GM12878 (cell line): ENCODE results near the gene RAB22A. TPM values are rescaled to one million over a fixed set of nuclear protein-coding genes. Genes with fewer than 3 reads are reported as not detected.

Experiments used
- ATAC-seq: fragments of 200-7000 bp; cut with Tn5 transposase; 3 replicates; pipeline ENCODE4 v1.9.1; 2020; ENCODE audit warnings: mild to moderate bottlenecking, moderate library complexity
- BruUV-seq: library from RNA; stranded (reverse); fragments of 400-500 nt; replicated peaks from 2 replicates; lab custom pipeline; 2021; lab: Mats Ljungman, UMichigan
- CTCF ChIA-PET: fragments of 300-600 bp; sonication (Branson Sonifier 250); formaldehyde crosslinking; extraction: SDS; loops from one replicate; lab custom pipeline; 2021; ENCODE audit warnings: inconsistent platforms; lab: Yijun Ruan, JAX
- POLR2A ChIA-PET: fragments of 350-600 bp; formaldehyde crosslinking; extraction: SDS; loops from one replicate; lab custom pipeline; 2021; ENCODE audit warnings: inconsistent platforms; lab: Charles Lee
- RAD21 ChIA-PET: fragments of 300-600 bp; sonication (Branson Sonifier 250); formaldehyde crosslinking; loops from one replicate; lab custom pipeline; 2023; ENCODE audit warnings: antibody characterized with exemption; ENCODE audit not compliant: unreplicated experiment; lab: Charles Lee
- SMC1A ChIA-PET: fragments of 300-600 bp; sonication (Branson Sonifier 250); formaldehyde crosslinking; loops from one replicate; lab custom pipeline; 2023; ENCODE audit not compliant: unreplicated experiment, uncharacterized antibody; lab: Charles Lee
- DNase-seq: peaks from one replicate; pipeline ENCODE4 v3.0.0-alpha.2; 2011; ENCODE audit warnings: low read depth, low spot score
- FAIRE-seq: peaks from 3 replicates; lab custom pipeline; 2011; peaks lifted over from hg19 to GRCh38; lab: Jason Lieb, UNC
- H2AFZ ChIP-seq: 2 replicates; pipeline ENCODE4 v1.6.0; 2011; ENCODE audit warnings: low read depth, low read length, control low read depth; ENCODE audit not compliant: control insufficient read depth
- H3K27ac ChIP-seq: 2 replicates; pipeline ENCODE4 v1.5.1; 2011; ENCODE audit warnings: control low read depth; ENCODE audit not compliant: control insufficient read depth, insufficient read depth
- H3K27me3 ChIP-seq, 2 experiments: replicated peaks in 1 of 2; 2 replicates each; pipeline versions ENCODE4 v1.6.0 to v1.6.1; 2011; ENCODE audit warnings: low read length in 1 of 2; ENCODE audit not compliant: control insufficient read depth in 2 of 2, insufficient read depth in 2 of 2
- H3K36me3 ChIP-seq, 2 experiments: 2 replicates each; pipeline ENCODE4 v1.5.1; 2011; ENCODE audit warnings: low read length in 1 of 2; ENCODE audit not compliant: control insufficient read depth in 2 of 2, insufficient read depth in 2 of 2
- H3K4me1 ChIP-seq: 2 replicates; pipeline ENCODE4 v1.6.1; 2011; ENCODE audit warnings: mild to moderate bottlenecking, low read length, moderate library complexity, mixed read lengths; ENCODE audit not compliant: control insufficient read depth, insufficient read depth
- H3K4me2 ChIP-seq: 2 replicates; pipeline ENCODE4 v1.6.0; 2011; ENCODE audit warnings: control low read depth; ENCODE audit not compliant: control insufficient read depth, insufficient read depth
- H3K4me3 ChIP-seq: fragments of 200-600 bp; sonication (generic); 2 replicates; pipeline ENCODE4 v1.5.1; 2016
- H3K79me2 ChIP-seq: 2 replicates; pipeline ENCODE4 v1.6.0; 2011; ENCODE audit warnings: low read length; ENCODE audit not compliant: control insufficient read depth, insufficient read depth
- H3K9ac ChIP-seq: 2 replicates; pipeline ENCODE4 v1.8.0; 2011; ENCODE audit warnings: low read length, control low read depth, mixed read lengths; ENCODE audit not compliant: control insufficient read depth, insufficient read depth
- H3K9me3 ChIP-seq: replicated peaks from 3 replicates; pipeline ENCODE4 v1.5.1; 2011; ENCODE audit warnings: mild to moderate bottlenecking, low read length; ENCODE audit not compliant: control insufficient read depth, insufficient read depth
- H4K20me1 ChIP-seq: 2 replicates; pipeline ENCODE4 v1.6.0; 2011; ENCODE audit not compliant: control insufficient read depth, insufficient read depth
- ETV6 ChIP-seq, 2 experiments: fragments of 450-650 bp in 1 of 2; IDR thresholded peaks in 1 of 2; conservative IDR thresholded peaks in 1 of 2; 2 replicates each; pipeline ENCODE4 v1.6.1; 2014; ENCODE audit warnings: antibody characterized with exemption in 1 of 2, borderline replicate concordance in 1 of 2, low read depth in 1 of 2, mild to moderate bottlenecking in 1 of 2, moderate library complexity in 1 of 2
- MEF2A ChIP-seq: IDR thresholded peaks from 2 replicates; pipeline ENCODE4 v1.6.1; 2011; ENCODE audit warnings: low read depth, mild to moderate bottlenecking, low read length, moderate library complexity; ENCODE audit not compliant: insufficient read depth
- NFXL1 ChIP-seq: fragments of 450-650 bp; IDR thresholded peaks from 2 replicates; pipeline ENCODE4 v1.6.1; 2017; ENCODE audit warnings: antibody characterized with exemption, mild to moderate bottlenecking, borderline replicate concordance
- ZNF384 ChIP-seq: IDR thresholded peaks from 2 replicates; pipeline ENCODE4 v1.6.1; 2012; ENCODE audit warnings: low read depth, mild to moderate bottlenecking, low read length, improper control_type of control experiment, borderline replicate concordance
- ZZZ3 ChIP-seq: IDR thresholded peaks from 2 replicates; pipeline ENCODE4 v1.6.1; 2011; ENCODE audit warnings: low read depth; ENCODE audit not compliant: control insufficient read depth, insufficient read length
- WGBS: methylation state at CpG from one replicate; pipeline ENCODE4 v1.1.6; 2016; ENCODE audit warnings: low lambda C conversion rate; ENCODE audit not compliant: insufficient replicate concordance, insufficient coverage; ENCODE audit errors: missing lambda C conversion rate; 5-methylcytosine and 5-hydroxymethylcytosine counted together
- in situ Hi-C: fragments of 300-500 bp; cut with MboI; formaldehyde crosslinking; loops from 9 replicates; pipeline ENCODE4 v1.14.3; 2018; ENCODE audit warnings: mixed read lengths
- intact Hi-C: fragments of 100-400 bp; cut with micrococcal nuclease; formaldehyde crosslinking; loops from one replicate; pipeline ENCODE4 v1.14.2; 2022; ENCODE audit not compliant: unreplicated experiment
- polyA plus RNA-seq, 11 experiments: library from polyadenylated mRNA; depleted of rRNA in 4 of 11; unstranded in 6 of 11; stranded (reverse) in 5 of 11; fragments of >200 nt; fragmentation: Nextera tagmentation in 4 of 11; fragmentation: Illumina TruSeq in 1 of 11; extraction: Ambion mirVana in 4 of 11; extraction: Trizol in 1 of 11; gene quantifications; 1 replicate in 1 of 11; 2 replicates in 10 of 11; pipeline versions ENCODE4 v1.2.1 to v1.2.3, GENCODE V29; 2011 to 2016; ENCODE audit warnings: inconsistent platforms in 2 of 11, missing spikeins in 2 of 11, low read depth in 1 of 11
- total RNA-seq, 4 experiments: library from RNA; depleted of rRNA in 3 of 4; stranded (reverse); fragments of >200 nt in 3 of 4; fragmentation: Illumina TruSeq in 1 of 4; extraction: Trizol in 1 of 4; gene quantifications; 2 replicates each; pipeline versions ENCODE4 v1.2.1 to v1.2.3, GENCODE V29; 2013 to 2021
- TF ChIP-seq, protein P1 (sequence below): fragments of 450-650 bp; formaldehyde crosslinking; IDR thresholded peaks from 2 replicates; pipeline ENCODE4 v1.4.0; 2020; ENCODE audit warnings: mild to moderate bottlenecking, moderate library complexity

RAB22A gene
- total and polyA plus RNA-seq, 10 of the 15 experiments (the other 5 are each of a cell fraction or from before 2014, with no cell fraction given): 2.7 to 12.0 (median 10.0) TPM

- 79% methylated on average over 4 of the region's 4 CpGs for WGBS
- SMC1A ChIA-PET: interaction anchor here (0.7 to 1.9 kb wide), 3 partner anchors 8 to 24 kb away, joined by 3 to 8 read pairs (median 3); no protein-coding TSS in a partner anchor
- TF ChIP-seq NFXL1: 0 out of 2 replicates have a peak, but pooled peaks have one; percentile 27
- TF ChIP-seq MEF2A: no peak
- TF ChIP-seq ZZZ3: no peak
- TF ChIP-seq ETV6 (conservative IDR thresholded peaks at IDR 0.05 in 1 of 2, IDR thresholded peaks at IDR 0.05 in 1 of 2; ENCODE audit: borderline replicate concordance in 1 of 2, low read depth in 1 of 2): peak in 1 of 2 experiments; percentile 24; a peak in 1 of 4 replicates
- TF ChIP-seq ZNF384: no peak
- TF ChIP-seq, protein P1, sequence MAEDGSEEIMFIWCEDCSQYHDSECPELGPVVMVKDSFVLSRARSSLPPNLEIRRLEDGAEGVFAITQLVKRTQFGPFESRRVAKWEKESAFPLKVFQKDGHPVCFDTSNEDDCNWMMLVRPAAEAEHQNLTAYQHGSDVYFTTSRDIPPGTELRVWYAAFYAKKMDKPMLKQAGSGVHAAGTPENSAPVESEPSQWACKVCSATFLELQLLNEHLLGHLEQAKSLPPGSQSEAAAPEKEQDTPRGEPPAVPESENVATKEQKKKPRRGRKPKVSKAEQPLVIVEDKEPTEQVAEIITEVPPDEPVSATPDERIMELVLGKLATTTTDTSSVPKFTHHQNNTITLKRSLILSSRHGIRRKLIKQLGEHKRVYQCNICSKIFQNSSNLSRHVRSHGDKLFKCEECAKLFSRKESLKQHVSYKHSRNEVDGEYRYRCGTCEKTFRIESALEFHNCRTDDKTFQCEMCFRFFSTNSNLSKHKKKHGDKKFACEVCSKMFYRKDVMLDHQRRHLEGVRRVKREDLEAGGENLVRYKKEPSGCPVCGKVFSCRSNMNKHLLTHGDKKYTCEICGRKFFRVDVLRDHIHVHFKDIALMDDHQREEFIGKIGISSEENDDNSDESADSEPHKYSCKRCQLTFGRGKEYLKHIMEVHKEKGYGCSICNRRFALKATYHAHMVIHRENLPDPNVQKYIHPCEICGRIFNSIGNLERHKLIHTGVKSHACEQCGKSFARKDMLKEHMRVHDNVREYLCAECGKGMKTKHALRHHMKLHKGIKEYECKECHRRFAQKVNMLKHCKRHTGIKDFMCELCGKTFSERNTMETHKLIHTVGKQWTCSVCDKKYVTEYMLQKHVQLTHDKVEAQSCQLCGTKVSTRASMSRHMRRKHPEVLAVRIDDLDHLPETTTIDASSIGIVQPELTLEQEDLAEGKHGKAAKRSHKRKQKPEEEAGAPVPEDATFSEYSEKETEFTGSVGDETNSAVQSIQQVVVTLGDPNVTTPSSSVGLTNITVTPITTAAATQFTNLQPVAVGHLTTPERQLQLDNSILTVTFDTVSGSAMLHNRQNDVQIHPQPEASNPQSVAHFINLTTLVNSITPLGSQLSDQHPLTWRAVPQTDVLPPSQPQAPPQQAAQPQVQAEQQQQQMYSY (CRISPR knock-in tag): no peak
- H3K36me3 ChIP-seq: peaks cover 0 to 12% of the 10 kb centered on the region in 2 experiments; a peak in 1 of 4 replicates
- H3K4me2 ChIP-seq: peak overlapping the region; percentile 38; the same call in 1 of the 2 replicates
- no peaks in the 10 kb centered on the region; the same call in 2 of the 3 replicates for H3K9me3 ChIP-seq
- no TSS peak for BruUV-seq
- H3K4me3 ChIP-seq: no peak overlapping the region
- POLR2A ChIA-PET: interaction anchor here (0.5 to 1.1 kb wide), 3 partner anchors 10 to 1382 kb away, joined by 4 read pairs; no protein-coding TSS in a partner anchor
- no peak overlapping the region for H3K27ac ChIP-seq
- RAD21 ChIA-PET: no interaction called here
- no peak for FAIRE-seq
- in situ Hi-C loops (loop anchor here (10.0 kb wide), 3 partner anchors 260 to 1000 kb away; partner anchors contain the start of genes RBM38 and STX16), intact Hi-C loops (no loop called here)
- no peaks in the 10 kb centered on the region for H3K27me3 ChIP-seq
- peaks cover 8% of the 10 kb centered on the region for H4K20me1 ChIP-seq
- peaks cover 16% of the 10 kb centered on the region for H3K4me1 ChIP-seq
- no peak for ATAC-seq
- CTCF ChIA-PET: interaction anchor here (0.5 kb wide), 1 partner anchor 24 kb away, joined by 3 read pairs; no protein-coding TSS in a partner anchor
- H3K9ac ChIP-seq: no peak overlapping the region
- H2AFZ ChIP-seq: no peak overlapping the region
- H3K79me2 ChIP-seq: peaks cover 94% of the 10 kb centered on the region
- no peak for DNase-seq
These were observed 85.3 kb downstream of the RAB22A start for GRCh38 chr20:58394801-58395200.
